HCT116 (cell line): Measurements from ENCODE around the gene SAMSN1. TPM values are rescaled to one million over a fixed set of nuclear protein-coding genes. Genes with fewer than 3 reads are reported as not detected.

Experiments used
- ATAC-seq: fragments of 200-7000 bp; cut with Tn5 transposase; 2 replicates; pipeline ENCODE4 v1.9.1; 2020; ENCODE audit warnings: mild to moderate bottlenecking, moderate library complexity
- BruUV-seq: library from RNA; stranded (reverse); fragments of 400-500 nt; replicated peaks from 2 replicates; lab custom pipeline; 2021; lab: Mats Ljungman, UMichigan
- CTCF ChIA-PET: fragments of 300-600 bp; sonication (Branson Sonifier 250); formaldehyde crosslinking; loops from one replicate; lab custom pipeline; 2021; ENCODE audit warnings: antibody characterized with exemption; lab: Charles Lee
- POLR2A ChIA-PET: fragments of 300-600, 350-600 bp; sonication (Branson Sonifier 250); formaldehyde crosslinking; loops from one replicate; lab custom pipeline; 2021; ENCODE audit warnings: antibody characterized with exemption; lab: Charles Lee
- RAD21 ChIA-PET, 2 experiments: fragments of 300-600 bp; sonication (Branson Sonifier 250); formaldehyde crosslinking; loops; one replicate each; lab custom pipeline; 2023; ENCODE audit warnings: low total read pairs in 2 of 2; ENCODE audit not compliant: uncharacterized antibody in 2 of 2, unreplicated experiment in 2 of 2, low non-redundant PET in 1 of 2; lab: Charles Lee
- DNase-seq: peaks from one replicate; pipeline ENCODE4 v3.0.0-alpha.2; 2010; ENCODE audit warnings: low read depth, low spot score
- H2AFZ ChIP-seq: fragments of 200-600 bp; shearing (Covaris generic), sonication (generic); 2 replicates; pipeline ENCODE4 v1.6.1; 2017; ENCODE audit warnings: low read depth, mixed run types, mixed read lengths, antibody characterized with exemption, low read length; ENCODE audit not compliant: poor library complexity, severe bottlenecking
- H3K27ac ChIP-seq: 2 replicates; pipeline ENCODE4 v1.5.1; 2012; ENCODE audit warnings: low read depth, low read length
- H3K27me3 ChIP-seq: fragments of 200-600 bp; sonication (generic); 2 replicates; pipeline ENCODE4 v1.6.1; 2016; ENCODE audit warnings: mixed run types, low read length, mixed read lengths; ENCODE audit not compliant: insufficient read depth
- H3K36me3 ChIP-seq, 2 experiments: fragments of 200-500 bp in 1 of 2; fragments of 200-600 bp in 1 of 2; sonication (Bioruptor generic) in 1 of 2; sonication (generic) in 1 of 2; 2 replicates each; pipeline versions ENCODE4 v1.5.1 to v1.6.1; 2014 to 2016; ENCODE audit warnings: low read length in 2 of 2, inconsistent platforms in 1 of 2, mixed read lengths in 1 of 2, mixed run types in 1 of 2; ENCODE audit not compliant: insufficient read depth in 2 of 2, control insufficient read depth in 1 of 2
- H3K4me1 ChIP-seq, 2 experiments: fragments of 200-600 bp in 1 of 2; sonication (generic) in 1 of 2; 2 replicates each; pipeline versions ENCODE4 v1.5.1 to v1.6.1; 2012 to 2017; ENCODE audit warnings: low read length in 2 of 2, inconsistent platforms in 1 of 2, mild to moderate bottlenecking in 1 of 2, mixed read lengths in 1 of 2, mixed run types in 1 of 2, moderate library complexity in 1 of 2; ENCODE audit not compliant: insufficient read depth in 2 of 2, control insufficient read depth in 1 of 2
- H3K4me2 ChIP-seq: fragments of 200-600 bp; sonication (generic); 2 replicates; pipeline ENCODE4 v1.6.1; 2017; ENCODE audit warnings: mixed run types, low read length, mixed read lengths
- H3K4me3 ChIP-seq, 2 experiments: fragments of 200-600 bp in 1 of 2; sonication (generic) in 1 of 2; replicated peaks in 1 of 2; 2 replicates each; pipeline ENCODE4 v1.5.1; 2011 to 2016; ENCODE audit warnings: low read length in 2 of 2, control low read depth in 1 of 2, low read depth in 1 of 2, mild to moderate bottlenecking in 1 of 2, mixed read lengths in 1 of 2, mixed run types in 1 of 2
- H3K79me2 ChIP-seq: fragments of 200-600 bp; sonication (generic); 2 replicates; pipeline ENCODE4 v1.6.1; 2017; ENCODE audit warnings: mild to moderate bottlenecking, mixed run types, low read length, moderate library complexity, mixed read lengths; ENCODE audit not compliant: insufficient read depth
- H3K9ac ChIP-seq: fragments of 200-600 bp; sonication (generic); 2 replicates; pipeline ENCODE4 v1.6.1; 2016; ENCODE audit warnings: low read length, mixed read lengths
- H3K9me2 ChIP-seq: fragments of 200-600 bp; sonication (generic), shearing (Covaris generic); 2 replicates; pipeline ENCODE4 v1.6.1; 2017; ENCODE audit warnings: mixed run types, mild to moderate bottlenecking, moderate library complexity; ENCODE audit not compliant: insufficient read depth
- H3K9me3 ChIP-seq, 2 experiments: fragments of 200-500 bp in 1 of 2; fragments of 200-600 bp in 1 of 2; sonication (Bioruptor generic) in 1 of 2; sonication (generic) in 1 of 2; 2 replicates each; pipeline ENCODE4 v1.6.1; 2014 to 2017; ENCODE audit warnings: low read length in 2 of 2, mixed read lengths in 2 of 2, inconsistent platforms in 1 of 2, low read depth in 1 of 2, mild to moderate bottlenecking in 1 of 2, mixed run types in 1 of 2, moderate library complexity in 1 of 2; ENCODE audit not compliant: control insufficient read depth in 1 of 2, insufficient read depth in 1 of 2
- H4K20me1 ChIP-seq: fragments of 200-600 bp; sonication (generic), shearing (Covaris generic); 2 replicates; pipeline ENCODE4 v1.6.1; 2017; ENCODE audit warnings: mixed run types, mild to moderate bottlenecking, moderate library complexity; ENCODE audit not compliant: insufficient read depth
- CEBPB ChIP-seq: IDR thresholded peaks from 2 replicates; pipeline ENCODE4 v1.6.1; 2012; ENCODE audit warnings: low read depth
- ELF1 ChIP-seq: IDR thresholded peaks from 2 replicates; pipeline ENCODE4 v1.6.1; 2012; ENCODE audit warnings: low read depth, borderline replicate concordance
- EZH2 ChIP-seq: fragments of 200-600 bp; sonication (generic); IDR thresholded peaks from 2 replicates; pipeline ENCODE4 v1.6.1; 2017; ENCODE audit warnings: antibody characterized with exemption, mixed run types
- EZH2phosphoT487 ChIP-seq: fragments of 200-600 bp; IDR thresholded peaks from 2 replicates; pipeline ENCODE4 v1.6.1; 2018; ENCODE audit warnings: antibody characterized with exemption, borderline replicate concordance
- FOSL1 ChIP-seq: IDR thresholded peaks from 2 replicates; pipeline ENCODE4 v1.6.1; 2012; ENCODE audit warnings: low read depth
- JUND ChIP-seq: IDR thresholded peaks from 2 replicates; pipeline ENCODE4 v1.6.1; 2012
- POLR2AphosphoS5 ChIP-seq: IDR thresholded peaks from 2 replicates; pipeline ENCODE4 v1.6.1; 2011; ENCODE audit warnings: mild to moderate bottlenecking, low read depth, low read length, moderate library complexity
- SIN3A ChIP-seq: IDR thresholded peaks from 2 replicates; pipeline ENCODE4 v1.6.1; 2012; ENCODE audit warnings: low read depth
- SRF ChIP-seq: IDR thresholded peaks from 2 replicates; pipeline ENCODE4 v1.6.1; 2012; ENCODE audit warnings: low read depth
- TCF7L2 ChIP-seq: IDR thresholded peaks from 2 replicates; pipeline ENCODE4 v1.7.0; 2011; ENCODE audit warnings: borderline replicate concordance, inconsistent platforms; ENCODE audit not compliant: insufficient read depth, insufficient read length; ENCODE audit errors: extremely low read depth
- YY1 ChIP-seq: IDR thresholded peaks from 2 replicates; pipeline ENCODE4 v1.6.1; 2011; ENCODE audit warnings: low read length, low read depth, moderate library complexity, mild to moderate bottlenecking; ENCODE audit not compliant: insufficient replicate concordance; ENCODE audit errors: extremely low read depth
- intact Hi-C: fragments of 100-400 bp; cut with micrococcal nuclease; formaldehyde crosslinking; loops from 2 replicates; pipeline ENCODE4 v1.10.0; 2022
- total RNA-seq: library from RNA; stranded (reverse); gene quantifications from one replicate; pipeline ENCODE4 v1.2.1, GENCODE V29; 2021; ENCODE audit not compliant: unreplicated experiment
- TF ChIP-seq, protein P1 (sequence below), 3 experiments: fragments of 200-600 bp in 1 of 3; sonication (generic) in 1 of 3; IDR thresholded peaks in 2 of 3; conservative IDR thresholded peaks in 1 of 3; 2 replicates each; pipeline ENCODE4 v1.5.1; 2012 to 2017; ENCODE audit warnings: low read depth in 2 of 3, low read length in 2 of 3, antibody characterized with exemption in 1 of 3, borderline replicate concordance in 1 of 3, control low read depth in 1 of 3, mild to moderate bottlenecking in 1 of 3, mixed read lengths in 1 of 3, mixed run types in 1 of 3, moderate library complexity in 1 of 3; ENCODE audit not compliant: insufficient read depth in 1 of 3

Gene SAMSN1
- total RNA-seq, 1 experiment from 2014 or later = 0.57 TPM

DNA sequence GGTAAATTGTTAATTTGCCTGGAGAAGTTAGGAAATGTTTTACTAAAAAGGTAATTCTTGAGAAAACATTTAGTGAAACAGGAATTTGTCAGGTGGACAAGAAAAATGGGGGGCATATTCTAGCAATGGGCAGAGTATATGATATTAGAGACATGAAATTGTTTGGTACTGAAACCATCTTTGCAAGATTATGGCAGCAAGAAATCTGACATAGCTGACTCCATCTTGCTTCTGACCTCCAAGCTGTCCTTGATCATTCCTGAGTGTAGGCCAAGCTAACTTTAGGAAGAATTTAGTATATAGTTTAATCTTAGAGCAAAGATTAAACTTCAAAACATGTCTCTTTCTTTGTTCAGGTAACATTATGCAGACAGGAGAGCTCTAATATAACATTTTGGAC lies 14.0 kb upstream of the SAMSN1 start:
- Histone ChIP-seq H3K79me2 (no peaks in the 10 kb centered on the region), H3K36me3 (no peaks in the 10 kb centered on the region), H2AFZ (no peak overlapping the region), H3K27ac (no peak overlapping the region), H3K4me3 (no peak overlapping the region), H3K9ac (no peak overlapping the region), H3K9me3 (peaks cover 0 to 11% of the 10 kb centered on the region in 2 experiments; a peak in 2 of 4 replicates), H3K27me3 (no peaks in the 10 kb centered on the region), H4K20me1 (no peaks in the 10 kb centered on the region), H3K4me1 (peaks cover 0 to under 1% of the 10 kb centered on the region in 2 experiments; a peak in 1 of 4 replicates), H3K4me2 (no peak overlapping the region), H3K9me2 (no peaks in the 10 kb centered on the region)
- no peak for ATAC-seq
- intact Hi-C loops = no loop called here
- no TSS peak for BruUV-seq
- TF ChIP-seq ELF1 (no peak), EZH2phosphoT487 (no peak), POLR2AphosphoS5 (no peak), YY1 (no peak), CEBPB (no peak), JUND (no peak), FOSL1 (no peak), SRF (no peak), TCF7L2 (no peak), EZH2 (no peak), SIN3A (no peak)
- TF ChIP-seq, protein P1, sequence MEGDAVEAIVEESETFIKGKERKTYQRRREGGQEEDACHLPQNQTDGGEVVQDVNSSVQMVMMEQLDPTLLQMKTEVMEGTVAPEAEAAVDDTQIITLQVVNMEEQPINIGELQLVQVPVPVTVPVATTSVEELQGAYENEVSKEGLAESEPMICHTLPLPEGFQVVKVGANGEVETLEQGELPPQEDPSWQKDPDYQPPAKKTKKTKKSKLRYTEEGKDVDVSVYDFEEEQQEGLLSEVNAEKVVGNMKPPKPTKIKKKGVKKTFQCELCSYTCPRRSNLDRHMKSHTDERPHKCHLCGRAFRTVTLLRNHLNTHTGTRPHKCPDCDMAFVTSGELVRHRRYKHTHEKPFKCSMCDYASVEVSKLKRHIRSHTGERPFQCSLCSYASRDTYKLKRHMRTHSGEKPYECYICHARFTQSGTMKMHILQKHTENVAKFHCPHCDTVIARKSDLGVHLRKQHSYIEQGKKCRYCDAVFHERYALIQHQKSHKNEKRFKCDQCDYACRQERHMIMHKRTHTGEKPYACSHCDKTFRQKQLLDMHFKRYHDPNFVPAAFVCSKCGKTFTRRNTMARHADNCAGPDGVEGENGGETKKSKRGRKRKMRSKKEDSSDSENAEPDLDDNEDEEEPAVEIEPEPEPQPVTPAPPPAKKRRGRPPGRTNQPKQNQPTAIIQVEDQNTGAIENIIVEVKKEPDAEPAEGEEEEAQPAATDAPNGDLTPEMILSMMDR (IDR thresholded peaks at IDR 0.05 in 2 of 3, conservative IDR thresholded peaks at IDR 0.05 in 1 of 3; ENCODE audit: borderline replicate concordance in 1 of 3, insufficient read depth in 1 of 3, low read depth in 2 of 3, low read length in 2 of 3) = no peak
- DNase-seq = no peak
- ChIA-PET POLR2A (no interaction called here), RAD21 (no interaction called here), CTCF (no interaction called here)
